Thoracic aorta (tissue), 2 donors: ENCODE measurements around the gene BTN2A1. TPM values are rescaled to one million over a fixed set of nuclear protein-coding genes. Genes with fewer than 3 reads are reported as not detected.
A peak's percentile ranks its signal among the peaks of the same experiment; 100 is the strongest.

Source experiments
- ATAC-seq: fragments of 150-250 bp; one replicate; pipeline ENCODE4 v1.8.0; 2017; ENCODE audit warnings: low read depth; ENCODE audit not compliant: insufficient number of reproducible peaks, low FRiP score
- DNase-seq: peaks from one replicate; pipeline ENCODE4 v3.0.0-alpha.2; 2020; ENCODE audit warnings: low spot score
- H3K27ac ChIP-seq, 2 donors: fragments of 200-600 bp; sonication (generic); 1 replicate in 1 of 2; 2 replicates in 1 of 2; pipeline ENCODE4 v1.5.1; 2016; ENCODE audit warnings: mild to moderate bottlenecking in 2 of 2, moderate library complexity in 2 of 2
- H3K27me3 ChIP-seq: fragments of 200-600 bp; sonication (generic); replicated peaks from 2 replicates; pipeline ENCODE4 v1.6.0; 2016; ENCODE audit warnings: mild to moderate bottlenecking; ENCODE audit not compliant: insufficient read depth
- H3K36me3 ChIP-seq: fragments of 200-600 bp; sonication (generic); one replicate; pipeline ENCODE4 v1.5.1; 2016
- H3K4me1 ChIP-seq, 2 donors: fragments of 200-600 bp; sonication (generic); 1 replicate in 1 of 2; 2 replicates in 1 of 2; pipeline versions ENCODE4 v1.5.1 to v1.6.0; 2016; ENCODE audit warnings: low read depth in 2 of 2, mild to moderate bottlenecking in 1 of 2; ENCODE audit not compliant: control insufficient read depth in 1 of 2
- H3K4me3 ChIP-seq: fragments of 200-600 bp; sonication (generic); 2 replicates; pipeline ENCODE4 v1.5.1; 2016; ENCODE audit warnings: mild to moderate bottlenecking
- H3K9me3 ChIP-seq: fragments of 200-600 bp; sonication (generic); 2 replicates; pipeline ENCODE4 v1.5.1; 2016
- total RNA-seq, 2 donors: library from RNA; depleted of rRNA; stranded (reverse); fragments of >200 nt; gene quantifications; one replicate each; pipeline versions ENCODE4 v1.1.0 to v1.2.3, GENCODE V29; 2016
- TF ChIP-seq, protein P1 (sequence below): fragments of 200-600 bp; sonication (generic); IDR thresholded peaks from one replicate; pipeline ENCODE4 v1.5.1; 2019; ENCODE audit warnings: antibody characterized with exemption

Gene BTN2A1
- total RNA-seq, 2 donors from 2014 or later: 22.9 to 24.5 TPM

DNA sequence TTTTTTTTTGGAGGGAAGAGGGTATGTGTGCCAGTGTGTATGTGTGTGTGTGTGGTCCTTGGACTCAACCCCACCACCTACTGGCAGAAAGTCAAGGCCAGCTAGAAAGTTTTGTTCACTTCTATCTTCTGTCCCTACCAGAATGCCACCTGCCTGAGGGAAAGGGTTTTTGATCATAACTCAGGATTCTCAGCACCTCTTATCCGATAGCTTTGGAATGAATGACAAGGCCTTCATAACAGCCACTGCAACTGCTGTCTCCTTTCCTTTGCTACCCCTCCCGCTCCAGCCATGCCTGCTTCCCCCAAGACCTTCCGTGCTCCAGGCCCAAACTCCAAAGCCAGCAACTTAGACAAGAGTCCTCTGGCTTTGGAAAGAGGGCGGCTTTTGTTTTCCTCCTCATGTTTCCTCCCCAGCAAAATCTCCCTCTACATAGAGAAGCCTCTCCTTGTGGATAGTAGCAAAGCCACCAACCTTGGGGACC is 37.0 kb upstream of the BTN2A1 start:
- ATAC-seq (peak; percentile 27), DNase-seq (no peak)
- TF ChIP-seq, protein P1, sequence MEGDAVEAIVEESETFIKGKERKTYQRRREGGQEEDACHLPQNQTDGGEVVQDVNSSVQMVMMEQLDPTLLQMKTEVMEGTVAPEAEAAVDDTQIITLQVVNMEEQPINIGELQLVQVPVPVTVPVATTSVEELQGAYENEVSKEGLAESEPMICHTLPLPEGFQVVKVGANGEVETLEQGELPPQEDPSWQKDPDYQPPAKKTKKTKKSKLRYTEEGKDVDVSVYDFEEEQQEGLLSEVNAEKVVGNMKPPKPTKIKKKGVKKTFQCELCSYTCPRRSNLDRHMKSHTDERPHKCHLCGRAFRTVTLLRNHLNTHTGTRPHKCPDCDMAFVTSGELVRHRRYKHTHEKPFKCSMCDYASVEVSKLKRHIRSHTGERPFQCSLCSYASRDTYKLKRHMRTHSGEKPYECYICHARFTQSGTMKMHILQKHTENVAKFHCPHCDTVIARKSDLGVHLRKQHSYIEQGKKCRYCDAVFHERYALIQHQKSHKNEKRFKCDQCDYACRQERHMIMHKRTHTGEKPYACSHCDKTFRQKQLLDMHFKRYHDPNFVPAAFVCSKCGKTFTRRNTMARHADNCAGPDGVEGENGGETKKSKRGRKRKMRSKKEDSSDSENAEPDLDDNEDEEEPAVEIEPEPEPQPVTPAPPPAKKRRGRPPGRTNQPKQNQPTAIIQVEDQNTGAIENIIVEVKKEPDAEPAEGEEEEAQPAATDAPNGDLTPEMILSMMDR: no peak
- Histone ChIP-seq H3K27me3 (no peaks in the 10 kb centered on the region), H3K36me3 (no peaks in the 10 kb centered on the region), H3K4me1 (peaks cover 17 to 44% of the 10 kb centered on the region in 2 donors), H3K27ac (peak overlapping the region; percentile 92), H3K9me3 (no peaks in the 10 kb centered on the region), H3K4me3 (peak overlapping the region; percentile 99)

DNA sequence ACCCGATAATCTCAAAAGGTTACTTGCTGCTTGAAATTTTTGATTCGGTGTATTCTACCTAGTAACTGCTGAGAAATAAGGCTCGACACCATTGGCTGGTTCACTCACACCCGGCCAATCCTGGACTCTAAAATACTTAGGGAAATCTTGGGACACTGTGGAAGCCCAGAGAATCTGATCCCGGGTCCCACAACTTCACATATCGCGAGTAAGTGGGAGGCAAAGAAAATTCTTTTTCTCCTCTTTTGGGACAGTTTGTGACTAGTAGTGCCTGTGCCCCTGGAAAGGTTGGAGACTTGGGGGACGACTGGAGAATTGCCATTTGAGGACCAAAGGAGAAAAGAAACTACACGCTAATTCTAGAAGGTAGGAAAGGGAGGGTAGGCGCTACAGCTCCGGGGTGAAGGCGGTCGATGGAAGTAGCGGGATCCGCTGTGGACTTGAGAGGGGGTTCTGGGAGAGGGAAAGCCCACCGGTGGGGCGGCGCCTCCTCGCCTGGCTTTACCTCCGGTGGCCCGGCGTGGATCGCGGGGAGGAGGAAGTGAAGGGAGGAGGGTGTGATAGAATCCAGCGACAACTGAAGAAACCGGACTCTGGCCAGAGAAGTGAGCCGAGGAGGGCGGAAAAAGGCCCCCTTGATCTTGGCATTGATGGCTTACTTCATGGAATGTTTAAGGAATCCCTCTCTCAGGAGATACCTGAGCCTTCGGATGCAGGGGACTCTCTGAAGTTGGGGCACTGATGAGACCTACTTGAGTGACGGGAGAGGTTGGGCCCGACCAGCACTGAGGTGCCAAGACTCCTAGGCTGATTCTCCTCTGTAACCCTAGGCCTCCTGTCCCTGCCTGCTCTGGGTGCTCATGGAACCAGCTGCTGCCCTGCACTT is 36.3 kb upstream of the BTN2A1 start:
- ATAC-seq (peak; percentile 96), DNase-seq (peak; percentile 29)
- Histone ChIP-seq H3K4me1 (peaks cover 17 to 44% of the 10 kb centered on the region in 2 donors), H3K27me3 (no peaks in the 10 kb centered on the region), H3K27ac (peak overlapping the region; percentile 92), H3K4me3 (peak overlapping the region; percentile 99), H3K36me3 (no peaks in the 10 kb centered on the region), H3K9me3 (no peaks in the 10 kb centered on the region)
- TF ChIP-seq, protein P1: no peak

DNA sequence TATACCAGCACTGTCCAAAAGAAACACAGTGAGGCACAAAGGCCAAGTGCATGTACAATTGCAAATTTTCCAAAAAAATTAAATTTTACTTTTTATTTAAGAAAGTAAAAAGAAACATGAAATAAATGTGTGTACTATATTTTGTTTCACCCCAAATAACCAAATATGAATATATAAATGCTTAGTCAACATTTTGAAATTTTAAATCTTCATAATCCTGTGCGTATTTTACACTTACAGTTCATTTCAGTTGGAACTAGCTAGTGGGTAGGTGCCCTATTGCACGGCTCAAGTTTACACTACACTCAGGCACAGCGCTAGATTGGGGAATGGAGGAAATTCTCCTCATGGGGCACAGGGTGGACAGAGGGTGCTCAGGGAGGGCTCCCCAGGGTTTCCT is 35.4 kb upstream of the BTN2A1 start:
- no peaks in the 10 kb centered on the region for H3K9me3 ChIP-seq
- peaks cover 17 to 44% of the 10 kb centered on the region in 2 donors for H3K4me1 ChIP-seq
- H3K27ac ChIP-seq: no peak overlapping the region
- no peak for DNase-seq
- H3K4me3 ChIP-seq: peak overlapping the region; percentile 99
- TF ChIP-seq, protein P1: no peak
- no peaks in the 10 kb centered on the region for H3K36me3 ChIP-seq
- ATAC-seq: no peak
- H3K27me3 ChIP-seq: no peaks in the 10 kb centered on the region

DNA sequence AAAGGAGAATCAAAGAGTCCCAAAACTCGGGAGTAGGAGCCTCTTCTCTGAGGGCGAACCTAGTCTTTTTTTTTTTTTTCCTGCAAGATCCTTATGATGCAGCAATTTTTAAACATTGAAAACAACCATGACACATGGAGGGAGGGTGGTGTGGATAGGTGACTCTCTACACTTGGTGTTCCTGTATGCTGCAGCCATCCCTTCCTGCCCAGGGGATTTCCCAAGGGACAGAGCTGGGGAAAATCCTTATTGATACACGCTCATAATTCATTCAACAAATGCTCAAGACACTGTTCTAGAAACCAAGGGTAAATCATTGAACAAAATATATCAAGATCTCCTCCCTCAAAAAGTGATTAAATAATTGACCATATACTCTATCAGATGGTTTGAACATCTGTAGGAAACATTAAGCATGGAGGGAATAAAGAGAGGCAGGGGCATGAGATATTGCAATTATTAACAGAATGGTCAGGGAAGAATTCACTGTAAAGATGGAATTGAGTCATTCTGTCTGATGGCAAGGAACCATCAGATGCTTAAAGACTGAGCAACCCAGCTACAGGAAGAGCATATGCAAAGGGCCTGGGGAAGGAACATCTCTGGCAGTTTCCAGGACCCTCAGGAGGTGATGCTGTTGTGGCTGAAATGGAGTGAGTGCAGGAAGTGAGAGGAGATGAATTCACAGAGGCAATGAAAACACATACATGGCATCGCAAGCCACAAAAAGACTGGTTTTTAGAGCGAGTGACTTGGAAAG is 30.9 kb upstream of the BTN2A1 start:
- TF ChIP-seq, protein P1: no peak
- H3K4me3 ChIP-seq: no peak overlapping the region
- no peak overlapping the region for H3K27ac ChIP-seq
- H3K9me3 ChIP-seq: no peaks in the 10 kb centered on the region
- ATAC-seq (no peak), DNase-seq (no peak)
- H3K36me3 ChIP-seq: peaks cover 8% of the 10 kb centered on the region
- peaks cover 12 to 40% of the 10 kb centered on the region in 2 donors for H3K4me1 ChIP-seq
- no peaks in the 10 kb centered on the region for H3K27me3 ChIP-seq

DNA sequence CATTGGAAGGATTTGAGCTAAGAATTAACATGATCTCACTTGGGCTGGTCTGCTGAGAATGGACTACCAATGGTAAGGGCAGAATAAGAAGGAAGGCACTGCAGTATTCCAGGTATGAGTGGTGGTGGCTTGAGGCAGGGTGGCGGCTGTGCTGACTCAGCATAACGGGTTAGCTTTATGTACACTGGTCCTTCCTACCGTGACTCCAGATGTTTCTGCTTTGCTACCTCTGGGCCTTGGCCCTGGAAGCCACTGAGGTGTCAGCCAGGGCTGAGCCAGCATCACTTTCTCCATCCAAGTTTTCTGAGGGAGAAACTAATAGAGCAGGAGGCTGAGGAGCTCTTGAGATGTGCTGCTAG is 30.3 kb upstream of the BTN2A1 start:
- no peak for DNase-seq
- no peaks in the 10 kb centered on the region for H3K27me3 ChIP-seq
- H3K36me3 ChIP-seq: peaks cover 8% of the 10 kb centered on the region

More for the DNA sequence above, 30.3 kb upstream of the BTN2A1 start:
- H3K9me3 ChIP-seq: no peaks in the 10 kb centered on the region
- TF ChIP-seq, protein P1: no peak
- H3K4me3 ChIP-seq: no peak overlapping the region
- H3K27ac ChIP-seq: no peak overlapping the region
- ATAC-seq: no peak
- peaks cover 9 to 41% of the 10 kb centered on the region in 2 donors for H3K4me1 ChIP-seq
